HepG2 (cell line): ENCODE data around the gene HTRA2. TPM values are rescaled to one million over a fixed set of nuclear protein-coding genes. Genes with fewer than 3 reads are reported as not detected.
A peak's percentile ranks its signal among the peaks of the same experiment; 100 is the strongest.

Experiments used
- AKNA ChIP-seq: sonication (generic); formaldehyde crosslinking; IDR thresholded peaks from 2 replicates; pipeline ENCODE4 v1.4.0; 2020; ENCODE audit warnings: missing genetic modification reagents, borderline replicate concordance
- DRAP1 ChIP-seq: IDR thresholded peaks from 2 replicates; pipeline ENCODE4 v1.6.1; 2016; ENCODE audit warnings: missing genetic modification reagents, missing compliant biosample characterization
- FOSL2 ChIP-seq: sonication (generic); formaldehyde crosslinking; IDR thresholded peaks from 2 replicates; pipeline ENCODE4 v1.4.0; 2020; ENCODE audit warnings: missing genetic modification reagents
- GLI4 ChIP-seq: sonication (generic); formaldehyde crosslinking; IDR thresholded peaks from 2 replicates; pipeline ENCODE4 v1.5.1; 2020; ENCODE audit warnings: missing genetic modification reagents, mild to moderate bottlenecking, moderate library complexity, borderline replicate concordance
- KAT8 ChIP-seq: IDR thresholded peaks from 2 replicates; pipeline ENCODE4 v1.6.1; 2016; ENCODE audit warnings: missing genetic modification reagents, missing compliant biosample characterization
- LRRFIP1 ChIP-seq: sonication (generic); formaldehyde crosslinking; conservative IDR thresholded peaks from 2 replicates; pipeline ENCODE4 v1.4.0; 2020; ENCODE audit warnings: missing genetic modification reagents
- MIER2 ChIP-seq: IDR thresholded peaks from 2 replicates; pipeline ENCODE4 v1.6.1; 2016; ENCODE audit warnings: missing biosample characterization, missing genetic modification reagents
- NCOA1 ChIP-seq: sonication (generic); formaldehyde crosslinking; IDR thresholded peaks from 2 replicates; pipeline ENCODE4 v1.9.0; 2021; ENCODE audit warnings: missing genetic modification reagents
- RELA ChIP-seq: sonication (generic); formaldehyde crosslinking; IDR thresholded peaks from 2 replicates; pipeline ENCODE4 v1.4.0; 2020; ENCODE audit warnings: missing genetic modification reagents
- RNF2 ChIP-seq: fragments of 450-650 bp; conservative IDR thresholded peaks from 2 replicates; pipeline ENCODE4 v1.6.1; 2016; ENCODE audit warnings: low read depth
- SIX4 ChIP-seq: sonication (generic); formaldehyde crosslinking; IDR thresholded peaks from 2 replicates; pipeline ENCODE4 v1.4.0; 2020; ENCODE audit warnings: missing genetic modification reagents
- SMAD3 ChIP-seq: sonication (generic); formaldehyde crosslinking; IDR thresholded peaks from 2 replicates; pipeline ENCODE4 v1.4.0; 2020; ENCODE audit warnings: missing genetic modification reagents
- THAP11 ChIP-seq: IDR thresholded peaks from 2 replicates; pipeline ENCODE4 v1.6.1; 2016; ENCODE audit warnings: missing biosample characterization, missing genetic modification reagents
- TOPORS ChIP-seq: sonication (generic); formaldehyde crosslinking; IDR thresholded peaks from 2 replicates; pipeline ENCODE4 v1.8.0; 2023; ENCODE audit warnings: mild to moderate bottlenecking, missing genetic modification reagents
- ZNF136 ChIP-seq: sonication (generic); formaldehyde crosslinking; IDR thresholded peaks from 2 replicates; pipeline ENCODE4 v1.8.1; 2022; ENCODE audit warnings: low read depth, mild to moderate bottlenecking, moderate library complexity, missing genetic modification reagents
- ZNF235 ChIP-seq: sonication (generic); formaldehyde crosslinking; IDR thresholded peaks from 2 replicates; pipeline ENCODE4 v1.8.1; 2023; ENCODE audit warnings: mild to moderate bottlenecking, missing genetic modification reagents, borderline replicate concordance
- ZNF766 ChIP-seq: sonication (generic); formaldehyde crosslinking; IDR thresholded peaks from 2 replicates; pipeline ENCODE4 v1.5.0; 2020; ENCODE audit warnings: missing genetic modification reagents, borderline replicate concordance
- polyA plus RNA-seq, 8 experiments: library from polyadenylated mRNA; depleted of rRNA in 3 of 8; stranded (reverse) in 7 of 8; unstranded in 1 of 8; fragments of >200 nt; fragmentation: Illumina TruSeq in 4 of 8; extraction: Trizol in 4 of 8; gene quantifications; 2 replicates each; pipeline versions ENCODE4 v1.2.1 to v1.2.3, GENCODE V29; 2011 to 2016; ENCODE audit warnings: low read depth in 4 of 8, missing spikeins in 1 of 8, mixed read lengths in 1 of 8; ENCODE audit not compliant: insufficient read depth in 1 of 8
- total RNA-seq, 5 experiments: library from RNA; depleted of rRNA; stranded (reverse); fragments of >200 nt; fragmentation: Illumina TruSeq; extraction: Trizol; gene quantifications; 2 replicates each; pipeline ENCODE4 v1.2.3, GENCODE V29; 2016; ENCODE audit warnings: low read depth in 1 of 5
- TF ChIP-seq, protein P1 (sequence below), 2 experiments: sonication (generic) in 1 of 2; formaldehyde crosslinking in 1 of 2; IDR thresholded peaks; 2 replicates each; pipeline versions ENCODE4 v1.6.1 to v1.9.0; 2014 to 2022; ENCODE audit warnings: antibody characterized with exemption in 1 of 2, borderline replicate concordance in 1 of 2, inconsistent platforms in 1 of 2, low read depth in 1 of 2, missing genetic modification reagents in 1 of 2

Gene HTRA2
- total and polyA plus RNA-seq, 2 of the 13 experiments (the other 11 are each of a cell fraction or from before 2014, with no cell fraction given), result 47.7 to 50.3 TPM

DNA sequence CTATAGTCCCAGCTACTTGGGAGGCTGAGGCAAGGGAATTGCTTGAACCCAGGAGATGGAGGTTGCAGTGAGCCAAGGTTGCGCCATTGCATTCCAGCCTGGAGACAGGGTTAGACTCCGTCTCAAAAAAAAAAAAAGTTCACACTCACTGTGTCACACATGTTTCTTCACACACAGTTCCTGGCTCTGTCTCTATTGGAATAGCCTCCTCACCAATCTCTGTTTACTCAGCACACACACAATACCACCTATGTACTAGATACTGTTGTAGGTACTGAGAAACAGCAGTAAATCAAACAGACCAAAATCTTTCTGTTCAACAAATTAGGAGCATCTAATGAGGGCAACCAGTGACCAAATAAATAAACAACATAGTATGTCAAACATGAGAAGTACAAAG is 43.6 kb upstream of the HTRA2 start (continued):
- TF ChIP-seq AKNA (no peak), DRAP1 (CRISPR knock-in tag) (no peak), ZNF235 (CRISPR knock-in tag) (no peak), NCOA1 (no peak), ZNF766 (CRISPR knock-in tag) (no peak), FOSL2 (peak; percentile 40), GLI4 (CRISPR knock-in tag) (no peak), RNF2 (no peak), THAP11 (CRISPR knock-in tag) (0 out of 2 replicates have a peak, but pooled peaks have one; percentile 34), TOPORS (CRISPR knock-in tag) (no peak), SMAD3 (CRISPR knock-in tag) (no peak), LRRFIP1 (CRISPR knock-in tag) (no peak), KAT8 (CRISPR knock-in tag) (no peak), RELA (no peak), SIX4 (no peak), MIER2 (CRISPR knock-in tag) (no peak), ZNF136 (CRISPR knock-in tag) (no peak)
- TF ChIP-seq, protein P1, sequence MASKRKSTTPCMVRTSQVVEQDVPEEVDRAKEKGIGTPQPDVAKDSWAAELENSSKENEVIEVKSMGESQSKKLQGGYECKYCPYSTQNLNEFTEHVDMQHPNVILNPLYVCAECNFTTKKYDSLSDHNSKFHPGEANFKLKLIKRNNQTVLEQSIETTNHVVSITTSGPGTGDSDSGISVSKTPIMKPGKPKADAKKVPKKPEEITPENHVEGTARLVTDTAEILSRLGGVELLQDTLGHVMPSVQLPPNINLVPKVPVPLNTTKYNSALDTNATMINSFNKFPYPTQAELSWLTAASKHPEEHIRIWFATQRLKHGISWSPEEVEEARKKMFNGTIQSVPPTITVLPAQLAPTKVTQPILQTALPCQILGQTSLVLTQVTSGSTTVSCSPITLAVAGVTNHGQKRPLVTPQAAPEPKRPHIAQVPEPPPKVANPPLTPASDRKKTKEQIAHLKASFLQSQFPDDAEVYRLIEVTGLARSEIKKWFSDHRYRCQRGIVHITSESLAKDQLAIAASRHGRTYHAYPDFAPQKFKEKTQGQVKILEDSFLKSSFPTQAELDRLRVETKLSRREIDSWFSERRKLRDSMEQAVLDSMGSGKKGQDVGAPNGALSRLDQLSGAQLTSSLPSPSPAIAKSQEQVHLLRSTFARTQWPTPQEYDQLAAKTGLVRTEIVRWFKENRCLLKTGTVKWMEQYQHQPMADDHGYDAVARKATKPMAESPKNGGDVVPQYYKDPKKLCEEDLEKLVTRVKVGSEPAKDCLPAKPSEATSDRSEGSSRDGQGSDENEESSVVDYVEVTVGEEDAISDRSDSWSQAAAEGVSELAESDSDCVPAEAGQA (IDR thresholded peaks at IDR 0.05; ENCODE audit: low read depth), result no peak
- TF ChIP-seq, protein P1 (CRISPR knock-in tag; IDR thresholded peaks at IDR 0.05; ENCODE audit: borderline replicate concordance), result no peak
